IgD-negative memory B cell (primary cell): ENCODE data around the gene KRT14. TPM values are rescaled to one million over a fixed set of nuclear protein-coding genes. Genes with fewer than 3 reads are reported as not detected.
A peak's percentile ranks its signal among the peaks of the same experiment; 100 is the strongest.
"Not testable (repeated sequence)": the region's sequence is repeated elsewhere in the genome, so short reads cannot be mapped to it uniquely, and the experiment has no call there.

Source experiments
- H3K27ac Mint-ChIP-seq, 3 donors: one replicate each; pipeline ENCODE4 v1.8.0; 2020 to 2022; ENCODE audit warnings: mild to moderate bottlenecking in 3 of 3, mixed read lengths in 3 of 3, moderate library complexity in 1 of 3
- H3K27me3 Mint-ChIP-seq: one replicate; pipeline ENCODE4 v1.8.0; 2021; ENCODE audit warnings: mixed read lengths
- H3K36me3 Mint-ChIP-seq: one replicate; pipeline ENCODE4 v1.8.0; 2020; ENCODE audit warnings: mild to moderate bottlenecking, mixed read lengths
- H3K4me1 Mint-ChIP-seq, 3 donors: one replicate each; pipeline ENCODE4 v1.8.0; 2020 to 2022; ENCODE audit warnings: mixed read lengths in 3 of 3, mild to moderate bottlenecking in 1 of 3
- H3K4me3 Mint-ChIP-seq, 4 donors: one replicate each; pipeline ENCODE4 v1.8.0; 2020 to 2022; ENCODE audit warnings: mild to moderate bottlenecking in 4 of 4, mixed read lengths in 4 of 4, moderate library complexity in 3 of 4
- H3K9me3 Mint-ChIP-seq, 3 donors: one replicate each; pipeline ENCODE4 v1.8.0; 2020 to 2021; ENCODE audit warnings: mixed read lengths in 3 of 3, mild to moderate bottlenecking in 1 of 3
- polyA plus RNA-seq: library from polyadenylated mRNA; unstranded; fragments of 300-500 nt; fragmentation: Illumina TruSeq; gene quantifications from one replicate; pipeline ENCODE4 v1.2.3, GENCODE V29; 2021

Gene KRT14
- polyA plus RNA-seq, 1 donor from 2014 or later: not detected

DNA sequence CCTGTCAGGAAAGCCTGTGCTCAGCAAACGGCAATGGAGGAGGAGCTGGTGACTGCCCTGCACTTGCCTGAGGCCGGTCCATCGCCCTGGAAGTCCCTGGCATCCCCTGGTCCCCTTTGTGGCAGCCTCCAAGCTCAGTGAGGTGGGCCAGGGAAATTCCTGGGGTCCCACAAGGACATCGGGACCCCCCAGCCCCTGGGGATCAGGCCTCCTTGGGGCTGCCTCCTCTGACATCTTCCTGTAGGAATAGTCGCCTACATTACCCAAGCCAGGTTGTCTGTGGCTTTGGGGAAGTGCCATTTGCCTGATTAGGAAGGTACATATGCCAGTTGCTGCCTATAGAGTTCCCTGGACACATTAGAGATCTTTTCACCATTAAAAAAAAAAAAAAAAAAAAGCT is 7.7 kb downstream of the KRT14 start:
- H3K27me3 Mint-ChIP-seq: peaks cover 44% of the 10 kb centered on the region

DNA sequence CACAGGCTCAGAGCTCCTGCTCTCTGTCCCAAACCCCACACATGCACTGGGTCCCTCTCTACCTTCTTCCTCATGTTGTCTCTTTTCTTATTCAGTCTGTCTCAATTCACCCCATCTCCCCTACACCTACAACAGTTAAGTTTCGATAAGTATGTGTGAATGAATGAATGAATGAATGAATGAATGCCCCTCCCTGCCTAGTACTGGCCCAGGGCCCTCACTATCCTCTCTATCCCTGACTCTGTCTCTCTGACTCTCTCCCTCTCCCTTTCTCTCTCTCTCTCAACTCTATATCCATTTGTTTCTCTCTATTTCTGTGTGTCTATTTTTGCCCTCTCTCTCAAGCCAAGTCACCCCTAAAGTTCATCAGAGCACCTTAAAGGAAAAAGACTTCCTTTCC is 8.2 kb downstream of the KRT14 start:
- Mint-ChIP-seq H3K4me1 (no peaks in the 10 kb centered on the region), H3K4me3 (no peak overlapping the region), H3K36me3 (peaks cover 4% of the 10 kb centered on the region), H3K27ac (no peak overlapping the region), H3K27me3 (peaks cover 45% of the 10 kb centered on the region), H3K9me3 (peaks cover 0 to 2% (median 0%) of the 10 kb centered on the region in 3 donors)

More for the DNA sequence above, 7.7 kb downstream of the KRT14 start:
- H3K27ac Mint-ChIP-seq: no peak overlapping the region
- H3K36me3 Mint-ChIP-seq: peaks cover 4% of the 10 kb centered on the region
- no peaks in the 10 kb centered on the region for H3K4me1 Mint-ChIP-seq
- H3K4me3 Mint-ChIP-seq: no peak overlapping the region
- H3K9me3 Mint-ChIP-seq: peaks cover 0 to 2% (median 0%) of the 10 kb centered on the region in 3 donors

DNA sequence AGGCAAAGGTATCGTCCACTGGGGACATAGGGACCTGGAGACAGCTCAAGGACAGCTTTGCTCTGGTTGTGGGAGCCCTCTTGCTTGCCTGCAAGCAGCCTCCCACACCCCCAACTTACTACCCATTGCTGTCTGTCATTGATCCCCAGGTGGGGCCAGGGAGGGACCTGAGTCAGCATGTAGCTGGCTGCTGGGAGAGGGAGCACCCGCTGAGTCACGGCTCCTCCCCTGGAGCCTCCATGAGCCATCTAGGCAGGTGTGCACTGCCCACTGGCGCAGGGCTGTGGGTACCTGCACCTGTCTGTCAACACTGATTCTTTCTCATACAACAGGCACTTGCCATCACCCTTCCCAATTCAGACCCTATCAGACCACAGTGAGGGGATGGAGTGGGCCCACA is 10.0 kb downstream of the KRT14 start:
- H3K27ac Mint-ChIP-seq, H3K36me3 Mint-ChIP-seq, H3K9me3 Mint-ChIP-seq, H3K4me1 Mint-ChIP-seq, H3K4me3 Mint-ChIP-seq: not testable (repeated sequence)
- peaks cover 32% of the 10 kb centered on the region for H3K27me3 Mint-ChIP-seq

DNA sequence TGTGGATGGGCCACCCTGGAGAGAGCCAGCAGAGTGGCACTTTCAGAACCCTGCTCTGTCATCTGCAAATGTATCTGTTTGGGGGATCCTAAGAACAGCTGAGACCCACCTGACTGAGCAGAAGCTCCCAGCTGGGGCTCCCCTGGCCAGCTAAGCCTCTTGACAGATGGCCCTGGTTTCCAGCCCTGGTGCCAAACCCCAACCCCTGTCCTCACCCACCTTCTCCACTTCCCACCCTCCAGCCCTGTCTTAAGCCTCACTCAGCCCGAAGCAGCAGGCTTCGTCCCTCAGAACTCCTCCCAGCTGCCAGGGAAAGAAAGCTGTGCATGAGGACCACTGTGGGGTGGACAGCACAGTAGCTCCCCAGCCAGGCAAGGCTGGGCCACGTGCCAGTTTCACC is 11.4 kb downstream of the KRT14 start:
- H3K27ac Mint-ChIP-seq: no peak overlapping the region
- H3K4me3 Mint-ChIP-seq: no peak overlapping the region
- no peaks in the 10 kb centered on the region for H3K9me3 Mint-ChIP-seq
- H3K36me3 Mint-ChIP-seq: peaks cover 4% of the 10 kb centered on the region
- no peaks in the 10 kb centered on the region for H3K4me1 Mint-ChIP-seq
- peaks cover 36% of the 10 kb centered on the region for H3K27me3 Mint-ChIP-seq

DNA sequence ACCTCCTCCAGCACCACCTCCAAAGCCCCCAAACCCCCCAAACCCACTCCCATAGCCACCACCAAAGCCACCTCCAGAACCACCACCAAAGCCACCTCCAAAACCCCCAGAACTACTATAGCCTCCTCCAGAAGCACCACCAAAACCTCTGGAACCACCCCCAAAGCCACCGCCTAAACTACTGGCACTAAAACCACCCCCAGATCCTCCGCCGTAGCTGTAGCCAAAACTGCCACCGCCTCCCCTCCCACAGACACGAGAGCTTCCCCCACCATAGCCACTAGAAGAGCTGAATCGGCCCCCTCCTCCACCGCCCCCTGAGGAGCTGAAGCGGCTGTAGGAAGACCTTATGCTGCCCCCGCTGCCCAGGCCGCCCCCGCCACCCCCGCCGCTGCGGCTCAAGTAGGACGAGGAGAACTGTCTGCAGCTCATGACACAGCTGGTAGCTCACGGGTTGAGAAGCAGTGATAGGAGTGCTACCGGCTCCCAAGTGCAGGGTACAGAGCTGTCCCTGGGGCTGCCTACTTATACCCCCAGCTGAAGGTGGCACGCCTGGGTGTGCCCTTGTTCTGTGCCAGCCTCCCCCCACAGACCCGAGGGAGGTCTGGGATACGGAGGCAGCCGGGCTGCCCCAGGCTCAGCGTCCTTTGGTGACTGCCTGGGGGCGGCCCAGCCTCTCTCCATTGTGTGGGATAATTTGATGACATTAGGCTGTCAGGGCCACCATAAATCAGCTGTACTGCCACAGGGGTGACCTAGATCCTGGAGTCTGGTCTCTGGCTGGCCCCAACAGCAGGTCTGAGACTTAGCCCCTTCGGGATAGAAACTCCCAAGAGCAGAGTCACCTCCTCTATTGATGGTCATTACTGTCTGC is 14.9 kb downstream of the KRT14 start, which contains the start of gene KRT9:
Gene KRT9 (minus strand): TSS at position 499 of the 874 bp plus-strand sequence. CDS start 67 bp downstream, at position 432.
- H3K36me3 Mint-ChIP-seq: peaks cover 3% of the 10 kb centered on the region
- H3K4me3 Mint-ChIP-seq: no peak within 1 kb of the TSS
- no peak within 1 kb of the TSS for H3K27ac Mint-ChIP-seq
- H3K27me3 Mint-ChIP-seq: peaks cover 27% of the 10 kb centered on the region
- peaks cover 0 to 9% (median 4%) of the 10 kb centered on the region in 3 donors for H3K9me3 Mint-ChIP-seq
- H3K4me1 Mint-ChIP-seq: peaks cover 0 to 4% (median 1%) of the 10 kb centered on the region in 3 donors

DNA sequence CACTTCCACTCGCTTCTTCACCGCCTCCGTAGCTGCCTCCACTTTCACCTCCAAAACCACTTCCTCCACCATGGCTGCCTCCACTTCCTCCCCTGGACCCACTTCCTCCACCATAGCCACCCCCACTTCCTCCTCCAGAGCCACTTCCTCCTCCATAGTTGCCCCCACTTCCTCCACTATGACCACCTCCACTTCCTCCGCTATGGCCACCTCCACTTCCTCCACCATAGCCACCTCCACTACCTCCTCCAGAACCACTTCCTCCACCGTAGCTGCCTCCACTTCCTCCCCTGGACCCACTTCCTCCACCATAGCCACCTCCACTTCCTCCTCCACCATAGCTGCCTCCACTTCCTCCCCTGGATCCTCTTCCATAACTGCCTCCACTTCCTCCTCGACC is 19.4 kb downstream of the KRT14 start:
- Mint-ChIP-seq H3K27me3 (peaks cover 13% of the 10 kb centered on the region), H3K4me1 (peaks cover 0 to 4% (median 4%) of the 10 kb centered on the region in 3 donors), H3K9me3 (peaks cover 0 to 10% (median 4%) of the 10 kb centered on the region in 3 donors), H3K4me3 (peak overlapping the region in 1 of 4 donors; percentile 58), H3K27ac (peak overlapping the region in 1 of 3 donors; percentile 96), H3K36me3 (peaks cover 3% of the 10 kb centered on the region)

DNA sequence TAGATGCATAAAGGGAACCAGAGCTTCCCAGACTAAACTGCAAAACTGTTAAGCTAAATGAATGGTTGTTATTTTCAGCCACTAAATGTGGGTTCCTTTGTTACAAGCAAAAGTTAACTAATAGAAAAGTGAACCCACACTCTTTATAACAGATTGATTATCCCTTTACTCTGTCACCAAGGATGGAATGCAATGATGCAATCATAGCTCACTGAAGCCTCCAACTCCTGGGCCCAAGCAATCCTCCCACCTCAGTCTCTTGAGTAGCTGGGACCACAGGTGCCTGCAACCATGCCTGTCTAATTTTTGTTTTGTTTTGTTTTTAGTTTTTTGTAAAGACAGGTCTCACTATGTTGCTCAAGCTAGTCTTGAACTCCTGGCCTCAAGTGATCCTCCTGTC is 21.4 kb downstream of the KRT14 start:
- H3K27me3 Mint-ChIP-seq: peaks cover 16% of the 10 kb centered on the region
- H3K36me3 Mint-ChIP-seq: peaks cover 3% of the 10 kb centered on the region
- no peak overlapping the region for H3K4me3 Mint-ChIP-seq
- peaks cover 0 to 10% (median 4%) of the 10 kb centered on the region in 3 donors for H3K9me3 Mint-ChIP-seq
- H3K4me1 Mint-ChIP-seq: peaks cover 0 to 4% (median 4%) of the 10 kb centered on the region in 3 donors
- no peak overlapping the region for H3K27ac Mint-ChIP-seq

DNA sequence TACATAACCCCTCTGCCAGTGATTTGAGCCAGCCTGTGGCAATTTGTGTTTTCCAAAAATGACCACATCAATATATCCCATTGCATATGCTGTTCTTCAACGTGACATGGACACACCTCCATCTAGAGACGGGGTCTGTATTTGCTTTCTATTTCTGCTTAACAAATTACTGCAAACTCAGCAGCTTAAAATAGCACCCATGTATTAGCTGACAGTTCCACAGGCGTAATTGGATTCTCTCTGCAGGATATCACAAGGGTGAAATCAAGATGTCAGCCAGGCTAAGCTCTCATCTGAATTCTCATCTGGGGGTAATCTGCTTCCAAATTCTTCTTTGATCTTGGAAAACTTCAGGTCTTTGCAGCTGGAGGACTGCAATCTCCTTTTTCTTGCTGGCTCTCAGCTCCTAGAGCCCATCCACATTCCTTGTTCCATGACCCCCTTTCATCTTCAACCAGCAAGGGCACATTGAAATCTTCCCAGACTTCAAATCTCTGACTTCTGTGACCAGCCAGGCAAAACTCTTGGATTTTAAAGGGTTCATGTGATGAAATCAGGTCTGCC is 23.0 kb downstream of the KRT14 start:
- H3K9me3 Mint-ChIP-seq: peaks cover 0 to 10% (median 4%) of the 10 kb centered on the region in 3 donors
- peaks cover 21% of the 10 kb centered on the region for H3K27me3 Mint-ChIP-seq
- peaks cover 0 to 4% (median 4%) of the 10 kb centered on the region in 3 donors for H3K4me1 Mint-ChIP-seq
- H3K27ac Mint-ChIP-seq: no peak overlapping the region
- peak overlapping the region in 1 of 4 donors; percentile 63 for H3K4me3 Mint-ChIP-seq
- no peaks in the 10 kb centered on the region for H3K36me3 Mint-ChIP-seq

DNA sequence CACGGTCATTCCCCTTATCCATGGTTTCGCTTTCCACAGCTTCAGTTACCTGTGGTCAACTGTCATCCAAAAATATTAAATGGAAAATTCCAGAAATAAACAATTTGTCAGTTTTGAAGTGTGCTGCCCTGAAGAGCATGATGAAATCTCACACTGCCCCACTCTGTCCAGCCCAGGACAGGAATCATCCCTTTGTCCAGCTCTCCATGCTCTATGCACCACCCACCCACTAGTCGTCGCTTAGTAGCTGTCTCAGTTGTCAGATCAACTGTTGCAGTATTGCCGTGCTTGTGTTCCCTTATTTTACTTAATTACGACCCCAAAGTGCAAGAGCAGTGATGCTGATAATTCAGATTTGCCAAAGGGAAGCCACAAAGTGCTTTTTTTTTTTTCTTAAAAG is 25.1 kb downstream of the KRT14 start:
- H3K4me1 Mint-ChIP-seq: peaks cover 0 to 3% (median 0%) of the 10 kb centered on the region in 3 donors
- peaks cover 25% of the 10 kb centered on the region for H3K27me3 Mint-ChIP-seq
- H3K9me3 Mint-ChIP-seq: no peaks in the 10 kb centered on the region
- H3K36me3 Mint-ChIP-seq: no peaks in the 10 kb centered on the region
- no peak overlapping the region for H3K27ac Mint-ChIP-seq
- H3K4me3 Mint-ChIP-seq: no peak overlapping the region

DNA sequence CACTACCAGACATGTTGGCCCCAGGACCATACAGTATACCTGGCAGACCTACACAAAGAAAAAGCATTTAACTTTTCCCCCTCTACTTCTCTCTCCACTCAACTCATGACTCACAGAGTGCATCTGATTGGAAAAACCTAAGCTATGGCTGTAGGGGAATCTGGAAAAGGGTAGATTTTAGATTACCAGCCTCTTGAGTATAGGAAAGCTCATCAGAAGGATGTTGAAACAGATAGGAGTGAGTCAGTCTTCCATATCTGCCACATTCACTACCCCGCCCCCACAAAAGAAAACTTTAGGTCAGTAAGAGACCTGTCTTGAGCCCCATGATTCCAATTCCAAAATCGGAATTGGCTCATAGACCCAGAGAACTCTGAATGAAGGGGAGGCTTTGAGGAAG is 27.1 kb downstream of the KRT14 start:
- Mint-ChIP-seq H3K36me3 (no peaks in the 10 kb centered on the region), H3K9me3 (no peaks in the 10 kb centered on the region), H3K4me3 (no peak overlapping the region), H3K27ac (no peak overlapping the region), H3K4me1 (no peaks in the 10 kb centered on the region), H3K27me3 (peaks cover 34% of the 10 kb centered on the region)

DNA sequence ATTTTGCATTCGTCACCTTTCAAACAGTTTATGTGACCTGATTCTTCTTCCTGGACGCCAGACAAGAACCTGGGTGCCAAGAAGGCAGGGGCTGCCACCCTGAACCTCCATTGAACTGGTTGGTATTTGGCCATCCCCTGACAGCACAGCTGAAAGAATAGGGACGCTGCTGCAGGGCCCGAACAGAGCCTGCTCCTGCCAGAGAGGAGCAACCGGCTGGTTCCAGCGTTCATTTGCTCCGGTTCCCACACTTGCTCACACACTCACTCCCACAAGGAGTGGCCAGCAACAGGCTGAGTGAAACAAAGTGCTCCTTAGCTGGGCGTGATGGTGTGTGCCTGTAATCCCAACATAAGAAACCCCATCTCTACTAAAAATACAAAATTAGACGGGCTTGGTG is 29.8 kb downstream of the KRT14 start:
- H3K27me3 Mint-ChIP-seq: peaks cover 32% of the 10 kb centered on the region
- peaks cover 2% of the 10 kb centered on the region for H3K36me3 Mint-ChIP-seq
- H3K4me3 Mint-ChIP-seq: no peak overlapping the region
- no peaks in the 10 kb centered on the region for H3K4me1 Mint-ChIP-seq
- no peaks in the 10 kb centered on the region for H3K9me3 Mint-ChIP-seq
- H3K27ac Mint-ChIP-seq: no peak overlapping the region

DNA sequence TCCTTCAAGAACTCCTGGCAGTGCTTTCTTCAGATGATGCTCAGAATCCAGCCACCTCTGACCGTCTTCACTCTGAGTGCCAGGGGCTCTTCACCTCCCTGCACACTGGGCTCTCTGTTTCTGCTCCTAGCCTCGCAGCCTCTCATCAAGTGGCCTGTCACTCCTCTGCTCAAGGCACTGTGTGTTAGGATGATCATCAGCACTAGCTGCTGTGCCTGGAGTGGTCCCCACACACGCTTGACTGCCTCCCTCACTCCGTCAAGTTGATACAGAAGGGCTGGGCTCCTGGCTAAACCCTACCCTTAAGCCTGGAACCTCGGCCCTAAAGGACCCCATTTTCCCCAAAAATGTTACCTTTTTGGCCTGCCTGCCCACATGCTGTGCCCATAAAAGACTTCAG is 30.4 kb downstream of the KRT14 start:
- peaks cover 2% of the 10 kb centered on the region for H3K36me3 Mint-ChIP-seq
- no peaks in the 10 kb centered on the region for H3K9me3 Mint-ChIP-seq
- no peaks in the 10 kb centered on the region for H3K4me1 Mint-ChIP-seq
- H3K4me3 Mint-ChIP-seq: no peak overlapping the region
- no peak overlapping the region for H3K27ac Mint-ChIP-seq
- peaks cover 31% of the 10 kb centered on the region for H3K27me3 Mint-ChIP-seq

DNA sequence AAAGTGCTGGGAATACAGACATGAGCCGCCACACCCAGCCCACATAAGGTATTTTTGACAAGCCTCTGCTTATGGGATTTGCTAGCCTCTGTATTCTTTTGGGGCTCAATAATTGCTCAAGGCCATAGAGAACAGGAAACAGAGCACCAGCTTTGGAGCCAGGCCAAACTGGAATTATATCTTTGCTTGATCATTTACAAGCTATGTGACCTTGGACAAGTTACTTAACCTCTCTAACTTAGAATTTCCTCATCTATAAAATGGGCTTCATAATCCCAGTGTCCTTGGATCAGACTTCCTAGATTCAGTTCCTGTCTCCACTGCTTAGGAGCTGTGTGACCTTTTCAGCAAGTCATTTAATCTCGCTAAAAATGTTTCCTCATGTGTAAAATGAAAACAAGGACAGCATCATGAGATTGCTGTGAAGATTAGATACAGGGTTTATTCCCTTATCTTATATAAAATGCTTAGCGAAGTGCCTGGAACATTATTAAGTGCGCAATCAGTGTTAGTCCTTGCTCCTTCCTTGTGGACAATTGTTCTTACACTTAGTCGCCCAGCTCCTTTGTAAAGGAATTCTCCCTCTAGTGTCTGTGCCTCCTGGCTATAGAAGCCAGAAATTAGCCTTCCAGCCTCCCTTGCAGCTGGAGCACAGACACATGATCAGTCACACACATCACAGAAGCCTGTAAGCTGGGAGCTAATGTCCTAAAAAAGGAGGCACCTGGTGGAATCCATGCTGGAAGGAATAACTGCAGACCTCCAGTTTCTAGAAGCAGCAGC is 31.4 kb downstream of the KRT14 start:
- peaks cover 2% of the 10 kb centered on the region for H3K36me3 Mint-ChIP-seq
- no peaks in the 10 kb centered on the region for H3K4me1 Mint-ChIP-seq
- no peak overlapping the region for H3K4me3 Mint-ChIP-seq
- no peaks in the 10 kb centered on the region for H3K9me3 Mint-ChIP-seq
- peaks cover 27% of the 10 kb centered on the region for H3K27me3 Mint-ChIP-seq
- H3K27ac Mint-ChIP-seq: no peak overlapping the region

DNA sequence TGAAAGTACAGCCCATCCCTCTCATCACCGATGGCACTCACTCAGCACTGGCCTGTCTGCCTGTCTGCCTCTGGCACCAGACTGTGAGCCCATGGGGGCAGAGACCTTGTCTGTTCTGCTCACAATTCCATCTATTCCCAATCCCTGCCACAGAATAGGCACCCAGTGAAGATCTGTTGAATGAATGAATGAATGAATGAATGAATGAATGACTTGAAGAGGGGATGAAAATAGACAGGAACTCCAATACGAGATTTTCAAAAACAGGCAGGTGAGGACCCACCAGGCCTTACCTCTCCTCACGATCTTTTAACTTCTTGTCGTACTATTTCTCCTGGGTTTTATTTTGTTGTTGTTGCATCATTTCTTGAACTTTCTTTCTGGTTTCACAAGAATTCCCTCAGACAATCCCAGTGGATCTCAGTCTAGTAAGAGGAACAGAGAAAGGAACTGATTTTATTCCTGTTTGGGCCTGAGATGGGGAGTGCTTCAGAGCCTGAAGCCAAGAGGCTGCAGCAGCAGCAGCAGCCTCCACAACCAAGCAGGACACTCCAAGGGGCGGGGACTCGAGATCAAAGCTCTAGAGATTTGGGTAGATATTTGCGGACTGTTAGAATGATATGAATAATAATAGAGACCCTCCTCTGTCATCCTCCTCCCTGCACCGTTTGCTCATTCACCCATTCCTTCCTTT is 32.6 kb downstream of the KRT14 start:
- H3K36me3 Mint-ChIP-seq: peaks cover 2% of the 10 kb centered on the region
- no peaks in the 10 kb centered on the region for H3K9me3 Mint-ChIP-seq
- no peak overlapping the region for H3K27ac Mint-ChIP-seq
- H3K27me3 Mint-ChIP-seq: peaks cover 23% of the 10 kb centered on the region
- peaks cover 2 to 4% (median 2%) of the 10 kb centered on the region in 3 donors for H3K4me1 Mint-ChIP-seq
- no peak overlapping the region for H3K4me3 Mint-ChIP-seq
